Thyroid gland (tissue), 4 donors: ENCODE data around the gene PDS5A.
"Not testable (repeated sequence)": the region's sequence is repeated elsewhere in the genome, so short reads cannot be mapped to it uniquely, and the experiment has no call there.

Experiments used
- POLR2A ChIP-seq, 2 donors: fragments of 450-650 bp; IDR thresholded peaks; one replicate each; pipeline ENCODE4 v1.6.1; 2017; ENCODE audit warnings: antibody characterized with exemption in 2 of 2, mild to moderate bottlenecking in 2 of 2, moderate library complexity in 1 of 2
- TF ChIP-seq, protein P1 (sequence below), 6 experiments: fragments of 200-600 bp in 3 of 6; fragments of 450-650 bp in 3 of 6; sonication (generic) in 3 of 6; IDR thresholded peaks; one replicate each; pipeline ENCODE4 v1.5.1; 2016 to 2019; ENCODE audit warnings: antibody characterized with exemption in 6 of 6, mild to moderate bottlenecking in 2 of 6, inconsistent platforms in 1 of 6, moderate library complexity in 1 of 6

DNA sequence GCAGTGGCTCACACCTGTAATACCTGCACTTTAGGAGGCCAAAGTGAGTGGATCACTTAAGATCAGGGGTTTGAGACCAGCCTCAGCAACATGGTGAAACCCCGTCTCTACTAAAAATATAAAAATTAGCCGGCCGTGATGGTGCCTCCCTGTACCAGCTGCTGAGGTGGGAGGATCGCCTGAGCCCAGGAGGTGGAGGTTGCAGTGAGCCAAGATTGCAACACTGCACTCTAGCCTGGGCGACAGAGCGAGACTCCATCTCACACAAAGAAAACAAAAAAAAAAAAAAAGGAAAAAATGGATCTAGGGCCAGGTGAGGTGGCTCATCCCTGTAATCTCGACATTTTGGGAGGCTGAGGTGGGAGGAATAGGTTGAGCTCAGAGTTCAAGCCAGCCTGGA lies 46.3 kb upstream of the PDS5A start:
- TF ChIP-seq, protein P1, sequence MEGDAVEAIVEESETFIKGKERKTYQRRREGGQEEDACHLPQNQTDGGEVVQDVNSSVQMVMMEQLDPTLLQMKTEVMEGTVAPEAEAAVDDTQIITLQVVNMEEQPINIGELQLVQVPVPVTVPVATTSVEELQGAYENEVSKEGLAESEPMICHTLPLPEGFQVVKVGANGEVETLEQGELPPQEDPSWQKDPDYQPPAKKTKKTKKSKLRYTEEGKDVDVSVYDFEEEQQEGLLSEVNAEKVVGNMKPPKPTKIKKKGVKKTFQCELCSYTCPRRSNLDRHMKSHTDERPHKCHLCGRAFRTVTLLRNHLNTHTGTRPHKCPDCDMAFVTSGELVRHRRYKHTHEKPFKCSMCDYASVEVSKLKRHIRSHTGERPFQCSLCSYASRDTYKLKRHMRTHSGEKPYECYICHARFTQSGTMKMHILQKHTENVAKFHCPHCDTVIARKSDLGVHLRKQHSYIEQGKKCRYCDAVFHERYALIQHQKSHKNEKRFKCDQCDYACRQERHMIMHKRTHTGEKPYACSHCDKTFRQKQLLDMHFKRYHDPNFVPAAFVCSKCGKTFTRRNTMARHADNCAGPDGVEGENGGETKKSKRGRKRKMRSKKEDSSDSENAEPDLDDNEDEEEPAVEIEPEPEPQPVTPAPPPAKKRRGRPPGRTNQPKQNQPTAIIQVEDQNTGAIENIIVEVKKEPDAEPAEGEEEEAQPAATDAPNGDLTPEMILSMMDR (IDR thresholded peaks at IDR 0.05) = not testable (repeated sequence)
- TF ChIP-seq POLR2A (IDR thresholded peaks at IDR 0.05) = not testable (repeated sequence)
